Endothelial cell of umbilical vein (primary cell): Measurements from ENCODE around the gene MED16. TPM values are rescaled to one million over a fixed set of nuclear protein-coding genes. Genes with fewer than 3 reads are reported as not detected.
"Not testable (repeated sequence)": the region's sequence is repeated elsewhere in the genome, so short reads cannot be mapped to it uniquely, and the experiment has no call there.

ENCODE experiments used
- BruUV-seq: library from RNA; stranded (reverse); fragments of 400-500 nt; replicated peaks from 2 replicates; lab custom pipeline; 2021; lab: Mats Ljungman, UMichigan
- CTCF ChIA-PET: fragments of 300-600, 350-600 bp; sonication (Branson Sonifier 250); formaldehyde crosslinking; loops from one replicate; lab custom pipeline; 2021; ENCODE audit warnings: antibody characterized with exemption, inconsistent platforms; lab: Charles Lee
- POLR2A ChIA-PET: fragments of 300-600, 350-600 bp; sonication (Branson Sonifier 250); formaldehyde crosslinking; loops from one replicate; lab custom pipeline; 2021; ENCODE audit warnings: antibody characterized with exemption, inconsistent platforms; lab: Charles Lee
- DNase-seq: peaks from one replicate; pipeline ENCODE4 v3.0.0-alpha.2; 2011; ENCODE audit warnings: low read depth, low spot score
- FAIRE-seq: peaks from 2 replicates; lab custom pipeline; 2011; peaks lifted over from hg19 to GRCh38; lab: Jason Lieb, UNC
- H2AFZ ChIP-seq: 2 replicates; pipeline ENCODE4 v1.6.0; 2012; ENCODE audit warnings: low read depth, low read length, control low read depth, inconsistent platforms
- H3K27ac ChIP-seq: 2 replicates; pipeline ENCODE4 v1.5.1; 2011; ENCODE audit warnings: low read depth, mild to moderate bottlenecking, control low read depth, low read length, moderate library complexity; ENCODE audit not compliant: insufficient read depth
- H3K27me3 ChIP-seq, 2 experiments: 2 replicates each; pipeline versions ENCODE4 v1.6.0 to v1.6.1; 2011; ENCODE audit warnings: low read length in 2 of 2, mixed read lengths in 1 of 2; ENCODE audit not compliant: control insufficient read depth in 2 of 2, insufficient read depth in 2 of 2
- H3K36me3 ChIP-seq, 2 experiments: 2 replicates in 1 of 2; 3 replicates in 1 of 2; pipeline ENCODE4 v1.5.1; 2011; ENCODE audit warnings: low read length in 2 of 2, mild to moderate bottlenecking in 1 of 2, moderate library complexity in 1 of 2; ENCODE audit not compliant: control insufficient read depth in 2 of 2, insufficient read depth in 2 of 2; ENCODE audit errors: extremely low read depth in 1 of 2
- H3K4me1 ChIP-seq: 3 replicates; pipeline ENCODE4 v1.5.1; 2011; ENCODE audit warnings: mild to moderate bottlenecking, low read length; ENCODE audit not compliant: control insufficient read depth, insufficient read depth; ENCODE audit errors: extremely low read depth
- H3K4me2 ChIP-seq: 2 replicates; pipeline ENCODE4 v1.6.1; 2011; ENCODE audit warnings: low read length, control low read depth, mixed read lengths; ENCODE audit not compliant: insufficient read depth
- H3K4me3 ChIP-seq, 3 experiments: fragments of 200-600 bp in 1 of 3; sonication (generic), shearing (Covaris generic) in 1 of 3; replicated peaks in 1 of 3; 2 replicates each; pipeline ENCODE4 v1.5.1; 2011 to 2016; ENCODE audit warnings: control low read depth in 3 of 3, low read length in 3 of 3, mild to moderate bottlenecking in 2 of 3, inconsistent platforms in 1 of 3, low read depth in 1 of 3, moderate library complexity in 1 of 3; ENCODE audit not compliant: insufficient read depth in 1 of 3
- H3K79me2 ChIP-seq: 2 replicates; pipeline ENCODE4 v1.6.0; 2012; ENCODE audit warnings: low read length, inconsistent platforms; ENCODE audit not compliant: control insufficient read depth, insufficient read depth
- H3K9ac ChIP-seq: replicated peaks from 2 replicates; pipeline ENCODE3; 2011; ENCODE audit warnings: low read length, control low read depth; ENCODE audit not compliant: insufficient read depth; ENCODE audit errors: extremely low read depth
- H3K9me1 ChIP-seq: replicated peaks from 3 replicates; pipeline ENCODE4 v1.6.0; 2011; ENCODE audit warnings: mild to moderate bottlenecking, low read length; ENCODE audit not compliant: control insufficient read depth, insufficient read depth; ENCODE audit errors: extremely low read depth
- H3K9me3 ChIP-seq: replicated peaks from 2 replicates; pipeline ENCODE4 v1.5.1; 2012; ENCODE audit warnings: low read length, inconsistent platforms; ENCODE audit not compliant: control insufficient read depth, insufficient read depth
- H4K20me1 ChIP-seq: replicated peaks from 2 replicates; pipeline ENCODE3; 2011; ENCODE audit warnings: mild to moderate bottlenecking, low read length; ENCODE audit not compliant: control insufficient read depth, insufficient read depth; ENCODE audit errors: extremely low read depth
- EZH2 ChIP-seq: IDR thresholded peaks from 2 replicates; pipeline ENCODE4 v1.6.1; 2012; ENCODE audit warnings: borderline replicate concordance, low read depth, mild to moderate bottlenecking, moderate library complexity, low read length, inconsistent platforms; ENCODE audit not compliant: severe bottlenecking
- FOS ChIP-seq: IDR thresholded peaks from 2 replicates; pipeline ENCODE4 v1.6.1; 2011; ENCODE audit warnings: mild to moderate bottlenecking, low read length, moderate library complexity, borderline replicate concordance; ENCODE audit not compliant: insufficient read depth
- GATA2 ChIP-seq: IDR thresholded peaks from 2 replicates; pipeline ENCODE4 v1.7.0; 2011; ENCODE audit warnings: low read depth, mild to moderate bottlenecking, moderate library complexity, mixed read lengths, low read length; ENCODE audit not compliant: insufficient read length, insufficient read depth
- JUN ChIP-seq: IDR thresholded peaks from 2 replicates; pipeline ENCODE4 v1.6.1; 2011; ENCODE audit warnings: borderline replicate concordance, low read depth; ENCODE audit not compliant: insufficient read length, insufficient read depth
- MYC ChIP-seq: IDR thresholded peaks from one replicate; pipeline ENCODE4 v1.6.1; 2011; ENCODE audit warnings: mild to moderate bottlenecking, low read depth, low read length
- POLR2A ChIP-seq: IDR thresholded peaks from 2 replicates; pipeline ENCODE4 v1.6.1; 2012; ENCODE audit warnings: low read depth, mild to moderate bottlenecking, control low read depth, low read length
- POLR2AphosphoS5 ChIP-seq: IDR thresholded peaks from 2 replicates; pipeline ENCODE4 v1.6.1; 2012; ENCODE audit warnings: low read depth, mild to moderate bottlenecking, control low read depth, low read length, moderate library complexity; ENCODE audit not compliant: insufficient read depth
- dilution Hi-C: fragments of 300-500 bp; cut with MboI; formaldehyde crosslinking; loops from one replicate; pipeline ENCODE4 v1.15.0; 2019; ENCODE audit warnings: low sequenced_read_pairs; ENCODE audit not compliant: extremely low pct_ligation_motif_present
- intact Hi-C: fragments of 100-400 bp; cut with micrococcal nuclease; formaldehyde crosslinking; loops from one replicate; pipeline ENCODE4 v1.10.0; 2022
- polyA plus RNA-seq, 4 experiments: library from polyadenylated mRNA; depleted of rRNA in 3 of 4; stranded (reverse) in 3 of 4; unstranded in 1 of 4; fragments of >200 nt; gene quantifications; 2 replicates each; pipeline versions ENCODE4 v1.2.1 to v1.2.3, GENCODE V29; 2011 to 2012; ENCODE audit warnings: missing spikeins in 1 of 4
- total RNA-seq: library from RNA; stranded (reverse); gene quantifications from 2 replicates; pipeline ENCODE4 v1.2.3, GENCODE V29; 2021
- TF ChIP-seq, protein P1 (sequence below), 2 donors: IDR thresholded peaks; 1 replicate in 1 of 2; 2 replicates in 1 of 2; pipeline ENCODE4 v1.5.1; 2011; ENCODE audit warnings: low read length in 2 of 2, mild to moderate bottlenecking in 2 of 2, moderate library complexity in 2 of 2, control low read depth in 1 of 2, inconsistent platforms in 1 of 2, low read depth in 1 of 2; ENCODE audit not compliant: insufficient read depth in 1 of 2; ENCODE audit errors: extremely low read depth in 1 of 2
- TF ChIP-seq, protein P2 (sequence below): IDR thresholded peaks from 2 replicates; pipeline ENCODE4 v1.6.1; 2011; ENCODE audit not compliant: insufficient read depth, insufficient read length

MED16 gene
- total and polyA plus RNA-seq, 2 donors (not counting 3 experiments of a cell fraction or from before 2014, with no cell fraction given): 63.1 to 66.5 TPM

DNA sequence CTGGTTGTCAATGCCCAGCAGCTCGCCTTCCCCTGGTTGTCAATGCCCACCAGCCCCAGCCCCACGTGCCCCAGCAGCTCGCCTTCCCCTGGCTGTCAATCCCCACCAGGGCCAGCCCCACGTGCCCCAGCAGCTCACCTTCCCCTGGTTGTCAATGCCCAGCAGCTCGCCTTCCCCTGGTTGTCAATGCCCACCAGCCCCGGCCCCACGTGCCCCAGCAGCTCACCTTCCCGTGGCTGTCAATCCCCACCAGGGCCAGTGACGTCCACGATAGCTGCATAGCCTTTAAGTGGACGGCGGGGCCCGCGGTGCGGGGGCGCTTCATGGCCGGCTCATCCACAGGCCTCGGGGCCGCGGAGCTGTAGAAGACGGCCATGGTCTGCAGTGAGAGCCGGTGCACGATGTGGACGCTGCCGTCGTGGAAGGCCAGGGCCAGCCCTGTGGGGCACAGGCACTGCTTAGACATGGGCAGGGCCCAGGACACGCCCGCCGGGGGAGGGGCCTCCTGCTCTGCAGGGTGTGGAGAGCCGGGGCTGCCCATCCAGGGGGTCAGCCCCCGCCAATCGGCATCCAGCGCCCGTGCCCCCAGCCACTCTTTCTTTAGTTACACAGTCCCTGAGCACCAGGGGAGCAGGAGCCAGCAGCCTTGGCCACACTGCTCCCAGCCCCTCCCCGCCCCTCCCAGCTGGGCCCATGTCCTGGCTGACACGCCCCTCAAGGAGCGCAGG is 13.1 kb downstream of the MED16 start:
- no peak overlapping the region for H3K4me2 ChIP-seq
- H2AFZ ChIP-seq: no peak overlapping the region
- no peaks in the 10 kb centered on the region for H3K9me1 ChIP-seq
- no peak for FAIRE-seq
- no peak overlapping the region for H3K27ac ChIP-seq
- dilution Hi-C loops (no loop called here), intact Hi-C loops (no loop called here)
- H4K20me1 ChIP-seq: no peaks in the 10 kb centered on the region
- TF ChIP-seq JUN (no peak), FOS (no peak), POLR2AphosphoS5 (no peak), MYC (no peak), POLR2A (no peak), EZH2 (no peak), GATA2 (no peak)
- TF ChIP-seq, protein P1, sequence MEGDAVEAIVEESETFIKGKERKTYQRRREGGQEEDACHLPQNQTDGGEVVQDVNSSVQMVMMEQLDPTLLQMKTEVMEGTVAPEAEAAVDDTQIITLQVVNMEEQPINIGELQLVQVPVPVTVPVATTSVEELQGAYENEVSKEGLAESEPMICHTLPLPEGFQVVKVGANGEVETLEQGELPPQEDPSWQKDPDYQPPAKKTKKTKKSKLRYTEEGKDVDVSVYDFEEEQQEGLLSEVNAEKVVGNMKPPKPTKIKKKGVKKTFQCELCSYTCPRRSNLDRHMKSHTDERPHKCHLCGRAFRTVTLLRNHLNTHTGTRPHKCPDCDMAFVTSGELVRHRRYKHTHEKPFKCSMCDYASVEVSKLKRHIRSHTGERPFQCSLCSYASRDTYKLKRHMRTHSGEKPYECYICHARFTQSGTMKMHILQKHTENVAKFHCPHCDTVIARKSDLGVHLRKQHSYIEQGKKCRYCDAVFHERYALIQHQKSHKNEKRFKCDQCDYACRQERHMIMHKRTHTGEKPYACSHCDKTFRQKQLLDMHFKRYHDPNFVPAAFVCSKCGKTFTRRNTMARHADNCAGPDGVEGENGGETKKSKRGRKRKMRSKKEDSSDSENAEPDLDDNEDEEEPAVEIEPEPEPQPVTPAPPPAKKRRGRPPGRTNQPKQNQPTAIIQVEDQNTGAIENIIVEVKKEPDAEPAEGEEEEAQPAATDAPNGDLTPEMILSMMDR (IDR thresholded peaks at IDR 0.05; ENCODE audit: extremely low read depth in 1 of 2, insufficient read depth in 1 of 2, low read depth in 1 of 2, low read length in 2 of 2): no peak
- TF ChIP-seq, protein P2, sequence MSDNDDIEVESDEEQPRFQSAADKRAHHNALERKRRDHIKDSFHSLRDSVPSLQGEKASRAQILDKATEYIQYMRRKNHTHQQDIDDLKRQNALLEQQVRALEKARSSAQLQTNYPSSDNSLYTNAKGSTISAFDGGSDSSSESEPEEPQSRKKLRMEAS: no peak
- no peaks in the 10 kb centered on the region for H3K9me3 ChIP-seq
- H3K4me1 ChIP-seq: no peaks in the 10 kb centered on the region
- ChIA-PET POLR2A (no interaction called here), CTCF (interaction anchor here (1.8 kb wide), 1 partner anchor 23 kb away, joined by 4 read pairs; no protein-coding TSS in a partner anchor)
- no peak overlapping the region for H3K9ac ChIP-seq
- H3K27me3 ChIP-seq: no peaks in the 10 kb centered on the region
- H3K36me3 ChIP-seq: peaks cover 0 to 37% of the 10 kb centered on the region in 2 experiments
- DNase-seq: no peak
- no TSS peak for BruUV-seq
- no peak overlapping the region for H3K4me3 ChIP-seq
- H3K79me2 ChIP-seq: no peaks in the 10 kb centered on the region

DNA sequence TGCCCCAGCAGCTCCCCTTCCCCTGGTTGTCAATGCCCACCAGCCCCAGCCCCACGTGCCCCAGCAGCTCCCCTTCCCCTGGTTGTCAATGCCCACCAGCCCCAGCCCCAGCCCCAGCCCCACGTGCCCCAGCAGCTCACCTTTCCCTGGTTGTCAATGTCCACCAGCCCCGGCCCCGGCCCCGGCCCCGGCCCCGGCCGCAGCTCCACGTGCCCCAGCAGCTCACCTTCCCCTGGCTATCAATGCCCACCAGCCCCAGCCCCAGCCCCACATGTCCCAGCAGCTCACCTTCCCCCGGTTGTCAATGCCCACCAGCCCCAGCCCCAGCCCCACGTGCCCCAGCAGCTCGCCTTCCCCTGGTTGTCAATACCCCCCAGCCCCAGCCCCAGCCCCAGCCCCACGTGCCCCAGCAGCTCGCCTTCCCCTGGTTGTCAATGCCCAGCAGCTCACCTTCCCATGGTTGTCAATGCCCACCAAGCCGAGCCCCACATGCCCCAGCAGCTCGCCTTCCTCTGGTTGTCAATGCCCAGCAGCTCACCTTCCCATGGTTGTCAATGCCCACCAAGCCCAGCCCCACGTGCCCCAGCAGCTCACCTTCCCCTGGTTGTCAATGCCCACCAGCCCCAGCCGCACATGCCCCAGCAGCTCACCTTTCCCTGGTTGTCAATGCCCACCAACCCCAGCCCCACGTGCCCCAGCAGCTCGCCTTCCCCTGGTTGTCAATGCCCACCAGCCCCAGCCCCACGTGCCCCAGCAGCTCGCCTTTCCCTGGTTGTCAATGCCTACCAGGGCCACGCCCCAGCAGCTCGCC is 14.0 kb downstream of the MED16 start:
- CTCF ChIA-PET: interaction anchor here (1.7 to 2.4 kb wide), 4 partner anchors 14 to 22 kb away, joined by 4 to 11 read pairs (median 6); partner anchors contain the start of genes MED16 and RNU6-9
- DNase-seq, H3K9me3 ChIP-seq, H3K4me1 ChIP-seq, H3K79me2 ChIP-seq, BruUV-seq, dilution Hi-C loops, H3K4me2 ChIP-seq, POLR2A ChIA-PET, H3K9ac ChIP-seq, H3K27me3 ChIP-seq, H3K9me1 ChIP-seq, H3K27ac ChIP-seq, H3K4me3 ChIP-seq, intact Hi-C loops, H2AFZ ChIP-seq, FAIRE-seq, H4K20me1 ChIP-seq: not testable (repeated sequence)
- H3K36me3 ChIP-seq: peaks cover 0 to 37% of the 10 kb centered on the region in 2 experiments
